GM23248 (cell line): ENCODE results near the gene EIF1.

ENCODE experiments used
- EZH2 ChIP-seq: fragments of 200-600 bp; sonication (generic); IDR thresholded peaks from 2 replicates; pipeline ENCODE4 v1.6.1; 2018; ENCODE audit warnings: antibody characterized with exemption, mild to moderate bottlenecking; ENCODE audit not compliant: insufficient read depth, poor library complexity, severe bottlenecking
- EZH2phosphoT487 ChIP-seq: fragments of 200-600 bp; sonication (generic); IDR thresholded peaks from 2 replicates; pipeline ENCODE4 v1.6.1; 2018; ENCODE audit warnings: antibody characterized with exemption, moderate library complexity, mild to moderate bottlenecking, low read depth; ENCODE audit not compliant: insufficient read depth

- TF ChIP-seq EZH2 (no peak), EZH2phosphoT487 (no peak)
Measured at GRCh38 chr17:41651625-41652460, 36.8 kb upstream of the EIF1 start.
